ENCODE measurements around the gene DMRTA2. TPM values are rescaled to one million over a fixed set of nuclear protein-coding genes. Genes with fewer than 3 reads are reported as not detected.

The DMRTA2 gene
- total RNA-seq, 6 experiments from 2014 or later, result 0.05 to 0.08 TPM; not detected in 4

DNA sequence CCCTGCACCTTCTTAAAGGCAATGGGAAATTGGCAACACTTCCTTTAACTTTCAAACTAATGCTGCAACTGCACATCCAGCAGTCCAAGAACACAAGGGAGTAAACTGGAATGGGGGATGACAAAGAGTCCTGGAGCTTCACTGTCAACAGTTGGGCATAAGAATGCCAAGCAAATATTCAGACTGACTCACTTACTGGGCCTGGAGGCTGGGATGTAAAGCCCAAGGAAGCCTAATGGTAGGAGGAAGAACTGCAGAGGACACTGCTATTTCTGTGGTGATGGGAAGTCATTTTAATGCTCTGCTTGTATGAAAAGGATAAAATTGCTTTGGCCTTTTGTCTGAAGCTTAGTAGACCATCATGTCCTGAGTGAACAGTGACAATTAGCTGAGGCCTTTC is 15.7 kb upstream of the DMRTA2 start:
- no peak overlapping the region for H3K27ac Mint-ChIP-seq
- TF ChIP-seq, protein P1, sequence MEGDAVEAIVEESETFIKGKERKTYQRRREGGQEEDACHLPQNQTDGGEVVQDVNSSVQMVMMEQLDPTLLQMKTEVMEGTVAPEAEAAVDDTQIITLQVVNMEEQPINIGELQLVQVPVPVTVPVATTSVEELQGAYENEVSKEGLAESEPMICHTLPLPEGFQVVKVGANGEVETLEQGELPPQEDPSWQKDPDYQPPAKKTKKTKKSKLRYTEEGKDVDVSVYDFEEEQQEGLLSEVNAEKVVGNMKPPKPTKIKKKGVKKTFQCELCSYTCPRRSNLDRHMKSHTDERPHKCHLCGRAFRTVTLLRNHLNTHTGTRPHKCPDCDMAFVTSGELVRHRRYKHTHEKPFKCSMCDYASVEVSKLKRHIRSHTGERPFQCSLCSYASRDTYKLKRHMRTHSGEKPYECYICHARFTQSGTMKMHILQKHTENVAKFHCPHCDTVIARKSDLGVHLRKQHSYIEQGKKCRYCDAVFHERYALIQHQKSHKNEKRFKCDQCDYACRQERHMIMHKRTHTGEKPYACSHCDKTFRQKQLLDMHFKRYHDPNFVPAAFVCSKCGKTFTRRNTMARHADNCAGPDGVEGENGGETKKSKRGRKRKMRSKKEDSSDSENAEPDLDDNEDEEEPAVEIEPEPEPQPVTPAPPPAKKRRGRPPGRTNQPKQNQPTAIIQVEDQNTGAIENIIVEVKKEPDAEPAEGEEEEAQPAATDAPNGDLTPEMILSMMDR (IDR thresholded peaks at IDR 0.05), result peak; percentile 64
- no peaks in the 10 kb centered on the region for H3K9me3 Mint-ChIP-seq
- peaks cover 24% of the 10 kb centered on the region for H3K36me3 Mint-ChIP-seq (ENCODE audit: low read depth)
- no peak overlapping the region for H3K4me3 Mint-ChIP-seq
- H3K27me3 Mint-ChIP-seq (ENCODE audit: insufficient read depth), result peaks cover 2% of the 10 kb centered on the region; the same call in 1 of the 2 replicates
- peak; percentile 43 for DNase-seq
- peaks cover 9% of the 10 kb centered on the region; the same call in 1 of the 2 replicates for H3K4me1 Mint-ChIP-seq (ENCODE audit: low read depth)

DNA sequence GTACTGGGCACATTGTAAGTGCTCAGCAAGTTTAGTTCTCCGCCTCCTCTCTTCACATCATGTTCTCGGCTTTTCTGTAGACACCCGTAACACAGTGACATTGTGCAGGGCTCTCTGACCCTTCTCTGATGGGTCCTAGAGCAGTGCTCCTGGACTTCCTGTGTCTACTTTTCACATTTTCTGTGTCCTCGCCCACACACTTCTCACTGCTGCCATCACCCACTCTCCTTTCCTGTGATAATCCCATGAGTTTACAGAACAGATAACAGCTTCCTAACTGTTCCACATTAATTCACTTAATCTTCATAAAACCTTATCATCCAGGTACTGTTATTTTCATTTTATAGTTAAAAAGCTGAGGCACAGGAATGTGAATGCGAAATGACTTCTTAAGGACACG is 13.2 kb upstream of the DMRTA2 start:
- DNase-seq, result no peak
- H3K4me1 Mint-ChIP-seq (ENCODE audit: low read depth), result peaks cover 9% of the 10 kb centered on the region; the same call in 1 of the 2 replicates
- TF ChIP-seq, protein P1 (IDR thresholded peaks at IDR 0.05), result no peak
- H3K9me3 Mint-ChIP-seq, result no peaks in the 10 kb centered on the region
- peaks cover 21% of the 10 kb centered on the region for H3K27me3 Mint-ChIP-seq (ENCODE audit: insufficient read depth)
- no peak overlapping the region for H3K4me3 Mint-ChIP-seq
- no peak overlapping the region for H3K27ac Mint-ChIP-seq
- H3K36me3 Mint-ChIP-seq (ENCODE audit: low read depth), result peaks cover 24% of the 10 kb centered on the region

DNA sequence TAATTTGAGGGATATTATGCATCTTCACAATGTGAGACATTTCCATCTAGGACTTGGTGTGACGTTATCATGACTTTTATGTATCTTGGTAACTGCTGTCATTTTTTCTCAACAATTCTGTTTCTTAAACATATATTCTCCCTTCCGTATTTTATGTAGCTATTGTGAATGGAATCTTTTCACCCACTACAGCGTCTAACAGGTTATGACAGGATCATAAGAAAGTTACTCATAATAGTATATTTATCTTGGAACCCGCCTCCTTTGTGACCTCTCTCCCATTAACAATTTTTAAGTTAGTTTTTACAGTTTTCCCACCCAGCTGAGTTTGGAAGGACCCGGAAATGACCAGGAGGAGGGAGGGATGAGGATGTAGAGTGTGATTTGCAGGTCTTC is 6.8 kb upstream of the DMRTA2 start:
- H3K4me1 Mint-ChIP-seq (ENCODE audit: low read depth), result peaks cover 7% of the 10 kb centered on the region
- peaks cover 77% of the 10 kb centered on the region for H3K27me3 Mint-ChIP-seq (ENCODE audit: insufficient read depth)
- peak overlapping the region; percentile 49 for H3K4me3 Mint-ChIP-seq
- H3K9me3 Mint-ChIP-seq, result no peaks in the 10 kb centered on the region
- TF ChIP-seq, protein P1 (IDR thresholded peaks at IDR 0.05), result no peak
- peaks cover 3% of the 10 kb centered on the region for H3K36me3 Mint-ChIP-seq (ENCODE audit: low read depth)
- DNase-seq, result no peak
- no peak overlapping the region for H3K27ac Mint-ChIP-seq

DNA sequence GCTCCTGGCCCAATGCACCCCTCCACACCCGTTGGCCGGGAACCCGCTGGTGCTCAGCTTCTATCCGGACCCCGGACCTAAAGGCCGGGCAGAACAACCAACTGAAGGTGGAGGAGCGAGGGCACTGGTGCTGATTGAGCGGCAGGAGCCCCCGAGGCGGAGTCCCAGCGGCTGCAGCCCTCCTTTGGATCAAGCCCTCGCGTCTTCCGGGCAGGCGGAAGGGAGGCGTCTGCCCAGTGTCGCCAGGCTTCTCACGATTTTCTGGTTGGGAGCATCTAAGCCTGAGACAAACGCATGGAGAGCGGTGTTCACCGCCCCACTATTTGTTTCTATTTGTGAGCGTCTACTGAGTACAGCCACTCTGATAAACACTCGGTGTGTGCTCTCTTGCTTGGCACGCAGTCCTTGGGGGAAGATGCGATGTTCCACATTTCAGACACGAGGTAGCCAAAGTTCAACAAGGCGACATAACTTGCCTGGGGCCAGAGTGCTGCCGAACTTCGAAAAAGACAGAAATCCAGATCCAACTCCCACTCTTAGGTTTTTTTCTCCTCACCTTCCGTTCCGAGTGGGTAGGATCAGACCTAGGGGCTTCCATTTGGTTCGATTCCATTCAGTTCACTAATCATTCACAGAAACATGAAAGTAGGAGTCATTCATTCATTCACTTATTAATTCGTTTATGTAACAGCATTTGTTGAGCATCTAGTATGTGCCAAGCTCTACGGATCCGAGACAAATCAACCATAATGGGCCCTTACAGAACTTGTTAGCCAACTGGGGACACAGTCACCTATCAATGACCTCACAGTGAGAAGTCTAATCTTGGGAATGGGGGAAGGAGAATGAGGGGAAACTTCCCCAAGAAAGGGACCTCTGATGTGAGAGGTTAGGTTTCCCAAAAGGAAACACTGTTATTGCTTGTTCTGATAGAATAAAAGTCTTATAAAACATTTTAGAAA is 4.9 kb upstream of the DMRTA2 start:
- Mint-ChIP-seq H3K27ac (no peak overlapping the region), H3K4me3 (no peak overlapping the region; the same call in 1 of the 2 replicates), H3K4me1 (ENCODE audit: low read depth) (peaks cover 21% of the 10 kb centered on the region), H3K36me3 (ENCODE audit: low read depth) (no peaks in the 10 kb centered on the region; the same call in 1 of the 2 replicates), H3K9me3 (no peaks in the 10 kb centered on the region), H3K27me3 (ENCODE audit: insufficient read depth) (peaks cover 89% of the 10 kb centered on the region)
- TF ChIP-seq, protein P1 (IDR thresholded peaks at IDR 0.05), result no peak
- DNase-seq, result no peak

DNA sequence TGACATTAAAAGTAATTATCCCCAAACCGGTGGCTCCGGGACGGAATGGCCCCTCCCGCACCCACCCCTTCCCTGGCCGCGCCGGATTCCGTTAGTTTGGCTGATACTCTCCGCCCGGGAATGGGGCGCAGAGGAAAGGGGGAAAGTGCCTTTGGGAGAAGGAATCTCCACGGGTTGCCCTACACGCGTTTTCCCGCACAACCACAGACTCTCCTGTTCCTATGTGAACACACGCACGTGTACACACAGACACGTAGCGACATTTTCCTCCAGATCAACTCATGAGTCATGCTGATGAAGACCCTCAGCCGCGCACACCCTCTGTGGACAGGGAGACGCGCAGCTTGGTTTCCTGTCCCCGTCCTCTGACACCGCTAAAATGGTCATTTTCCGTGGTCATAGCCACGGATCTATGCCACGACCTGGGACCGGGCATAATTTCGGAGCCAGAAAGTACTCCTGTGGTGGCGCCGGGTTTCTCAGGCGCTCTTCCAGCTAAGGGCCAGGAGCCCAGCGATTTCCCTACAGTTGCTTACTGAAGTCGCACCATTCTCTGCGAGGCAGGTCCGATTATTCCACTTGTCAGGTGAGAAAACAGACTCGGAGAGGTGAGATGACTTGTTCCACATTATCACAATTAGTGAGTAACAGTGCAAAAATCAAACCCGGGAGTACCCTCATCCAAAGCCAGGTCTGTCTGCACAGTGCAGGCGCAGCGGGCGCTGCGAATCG is 4.0 kb upstream of the DMRTA2 start:
- H3K9me3 Mint-ChIP-seq, result no peaks in the 10 kb centered on the region
- H3K27ac Mint-ChIP-seq, result no peak overlapping the region
- DNase-seq, result no peak
- H3K27me3 Mint-ChIP-seq (ENCODE audit: insufficient read depth), result peaks cover 91% of the 10 kb centered on the region
- H3K36me3 Mint-ChIP-seq (ENCODE audit: low read depth), result no peaks in the 10 kb centered on the region; the same call in 1 of the 2 replicates
- peak overlapping the region; percentile 14; the same call in 1 of the 2 replicates for H3K4me3 Mint-ChIP-seq
- H3K4me1 Mint-ChIP-seq (ENCODE audit: low read depth), result peaks cover 21% of the 10 kb centered on the region
- TF ChIP-seq, protein P1 (IDR thresholded peaks at IDR 0.05), result no peak

Data from HFFc6 (cell line).